Neuronal stem cell (in vitro differentiated cells): Measurements from ENCODE around the gene INKA2.

Experiments
- DNase-seq: peaks from one replicate; pipeline ENCODE4 v3.0.0-alpha.2; 2013; ENCODE audit warnings: low spot score
- H2AFZ ChIP-seq: one replicate; pipeline ENCODE4 v1.6.1; 2013; ENCODE audit warnings: mild to moderate bottlenecking, low read length, inconsistent platforms
- H2AK5ac ChIP-seq: 2 replicates; pipeline ENCODE4 v1.6.1; 2013; ENCODE audit warnings: low read depth, mild to moderate bottlenecking, inconsistent platforms, low read length, moderate library complexity, mixed read lengths
- H2BK120ac ChIP-seq: 2 replicates; pipeline ENCODE4 v1.6.1; 2013; ENCODE audit warnings: low read depth, mild to moderate bottlenecking, inconsistent platforms, low read length, moderate library complexity, mixed read lengths
- H2BK12ac ChIP-seq: one replicate; pipeline ENCODE4 v1.6.1; 2013; ENCODE audit warnings: low read length, inconsistent platforms
- H2BK15ac ChIP-seq: 2 replicates; pipeline ENCODE4 v1.6.1; 2013; ENCODE audit warnings: mild to moderate bottlenecking, low read length, inconsistent platforms, mixed read lengths
- H2BK5ac ChIP-seq: one replicate; pipeline ENCODE4 v1.6.1; 2013; ENCODE audit warnings: inconsistent platforms, mild to moderate bottlenecking, low read length, moderate library complexity
- H3K14ac ChIP-seq: one replicate; pipeline ENCODE4 v1.6.1; 2013; ENCODE audit warnings: low read length, inconsistent platforms
- H3K18ac ChIP-seq: 2 replicates; pipeline ENCODE4 v1.6.1; 2013; ENCODE audit warnings: low read length, inconsistent platforms
- H3K23ac ChIP-seq: 2 replicates; pipeline ENCODE4 v1.6.1; 2013; ENCODE audit warnings: low read depth, mild to moderate bottlenecking, mixed read lengths, low read length, inconsistent platforms; ENCODE audit not compliant: poor library complexity
- H3K27ac ChIP-seq: replicated peaks from 3 replicates; pipeline ENCODE4 v1.5.1; 2013; ENCODE audit warnings: low read length, inconsistent platforms
- H3K27me3 ChIP-seq, 3 experiments: 2 replicates each; pipeline ENCODE4 v1.6.1; 2013; ENCODE audit warnings: low read length in 3 of 3, mild to moderate bottlenecking in 2 of 3, inconsistent platforms in 1 of 3, low read depth in 1 of 3, mixed read lengths in 1 of 3, moderate library complexity in 1 of 3; ENCODE audit not compliant: control insufficient read depth in 3 of 3, insufficient read depth in 3 of 3
- H3K36me3 ChIP-seq, 2 donors: replicated peaks in 1 of 2; 2 replicates each; pipeline ENCODE4 v1.6.1; 2013; ENCODE audit warnings: low read length in 2 of 2; ENCODE audit not compliant: control insufficient read depth in 2 of 2, insufficient read depth in 2 of 2
- H3K4ac ChIP-seq: 2 replicates; pipeline ENCODE4 v1.6.1; 2013; ENCODE audit warnings: inconsistent platforms, mild to moderate bottlenecking, low read length, moderate library complexity
- H3K4me1 ChIP-seq, 2 donors: 1 replicate in 1 of 2; 2 replicates in 1 of 2; pipeline ENCODE4 v1.6.1; 2013; ENCODE audit warnings: low read length in 2 of 2, low read depth in 1 of 2; ENCODE audit not compliant: control insufficient read depth in 2 of 2, insufficient read depth in 1 of 2
- H3K4me2 ChIP-seq: one replicate; pipeline ENCODE4 v1.6.1; 2013; ENCODE audit warnings: mild to moderate bottlenecking, low read length, inconsistent platforms; ENCODE audit not compliant: insufficient read depth, poor library complexity, severe bottlenecking
- H3K4me3 ChIP-seq, 2 donors: 2 replicates each; pipeline ENCODE4 v1.5.1; 2013; ENCODE audit warnings: low read length in 2 of 2, mild to moderate bottlenecking in 2 of 2, inconsistent platforms in 1 of 2, moderate library complexity in 1 of 2
- H3K79me1 ChIP-seq: one replicate; pipeline ENCODE4 v1.6.1; 2013; ENCODE audit warnings: low read depth, mild to moderate bottlenecking, inconsistent platforms, low read length, moderate library complexity
- H3K9ac ChIP-seq: one replicate; pipeline ENCODE4 v1.6.1; 2013; ENCODE audit warnings: mild to moderate bottlenecking, low read depth, low read length, inconsistent platforms; ENCODE audit not compliant: poor library complexity
- H3K9me3 ChIP-seq, 2 donors: replicated peaks in 1 of 2; 2 replicates each; pipeline versions ENCODE3 to v1.6.1; 2013; ENCODE audit warnings: low read length in 2 of 2, mild to moderate bottlenecking in 2 of 2, inconsistent platforms in 1 of 2, low read depth in 1 of 2, mixed read lengths in 1 of 2, moderate library complexity in 1 of 2; ENCODE audit not compliant: control insufficient read depth in 2 of 2, insufficient read depth in 1 of 2
- H4K8ac ChIP-seq: one replicate; pipeline ENCODE4 v1.6.1; 2013; ENCODE audit warnings: low read depth, mild to moderate bottlenecking, inconsistent platforms, low read length, moderate library complexity
- H4K91ac ChIP-seq: one replicate; pipeline ENCODE4 v1.6.1; 2013; ENCODE audit warnings: low read length, low read depth, mild to moderate bottlenecking, inconsistent platforms; ENCODE audit not compliant: poor library complexity
- WGBS, 2 donors: extraction: QIAGEN DNeasy Blood & Tissue Kit; methylation state at CpG; one replicate each; pipeline ENCODE4 v1.1.7; 2013; ENCODE audit warnings: missing lambda C conversion rate in 2 of 2, mixed read lengths in 1 of 2; ENCODE audit not compliant: insufficient read length in 2 of 2, insufficient replicate concordance in 1 of 2; ENCODE audit errors: extremely low coverage in 2 of 2; 5-methylcytosine and 5-hydroxymethylcytosine counted together

The INKA2 gene

GRCh38 chr1:111768625-111769024 is 29.4 kb upstream of the INKA2 start:
- Histone ChIP-seq H4K8ac (no peak overlapping the region), H3K4ac (no peak overlapping the region), H3K36me3 (peaks cover 12 to 66% of the 10 kb centered on the region in 2 donors), H2AFZ (no peak overlapping the region), H3K9ac (no peak overlapping the region), H3K4me1 (no peaks in the 10 kb centered on the region), H3K4me2 (no peak overlapping the region), H3K23ac (no peak overlapping the region), H3K27ac (no peak overlapping the region), H3K18ac (no peak overlapping the region), H3K79me1 (no peaks in the 10 kb centered on the region), H2BK12ac (no peak overlapping the region), H2BK15ac (no peak overlapping the region), H3K9me3 (no peaks in the 10 kb centered on the region), H2BK5ac (no peak overlapping the region), H3K27me3 (no peaks in the 10 kb centered on the region), H2AK5ac (no peak overlapping the region), H3K14ac (no peak overlapping the region), H2BK120ac (no peak overlapping the region), H3K4me3 (no peak overlapping the region), H4K91ac (no peak overlapping the region)
- no peak for DNase-seq

DNA sequence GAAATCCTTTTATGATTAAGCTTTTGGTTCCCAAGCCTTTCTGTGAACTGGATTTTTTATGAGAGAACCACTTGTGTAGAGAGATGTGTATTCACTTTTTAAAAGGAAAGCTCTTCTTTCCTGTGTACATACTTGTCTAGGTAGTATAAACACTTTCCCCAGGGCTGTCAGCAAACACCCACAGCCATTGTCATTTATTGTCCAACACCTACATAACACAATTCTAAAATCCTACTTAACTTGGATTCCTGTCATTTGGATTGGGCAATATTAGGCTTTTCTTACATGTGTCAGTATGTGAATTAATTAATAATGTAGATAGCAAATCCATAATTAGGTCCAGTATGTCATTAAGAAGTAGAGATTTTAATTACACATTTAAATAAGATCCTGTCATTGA is 28.8 kb upstream of the INKA2 start:
- H3K4me1 ChIP-seq, result no peaks in the 10 kb centered on the region
- no peaks in the 10 kb centered on the region for H3K27me3 ChIP-seq
- DNase-seq, result no peak
- H2AFZ ChIP-seq, result no peak overlapping the region
- no peak overlapping the region for H2BK12ac ChIP-seq
- no peak overlapping the region for H4K8ac ChIP-seq
- H3K4ac ChIP-seq, result no peak overlapping the region
- no peak overlapping the region for H3K27ac ChIP-seq
- no peak overlapping the region for H2BK120ac ChIP-seq
- H3K4me3 ChIP-seq, result no peak overlapping the region
- no peaks in the 10 kb centered on the region for H3K9me3 ChIP-seq
- H2AK5ac ChIP-seq, result no peak overlapping the region
- no peak overlapping the region for H3K18ac ChIP-seq
- H2BK5ac ChIP-seq, result no peak overlapping the region
- H3K79me1 ChIP-seq, result no peaks in the 10 kb centered on the region
- H3K9ac ChIP-seq, result no peak overlapping the region
- no peak overlapping the region for H3K14ac ChIP-seq
- peaks cover 13 to 72% of the 10 kb centered on the region in 2 donors for H3K36me3 ChIP-seq
- H4K91ac ChIP-seq, result no peak overlapping the region
- no peak overlapping the region for H3K23ac ChIP-seq
- H2BK15ac ChIP-seq, result no peak overlapping the region
- H3K4me2 ChIP-seq, result no peak overlapping the region

DNA sequence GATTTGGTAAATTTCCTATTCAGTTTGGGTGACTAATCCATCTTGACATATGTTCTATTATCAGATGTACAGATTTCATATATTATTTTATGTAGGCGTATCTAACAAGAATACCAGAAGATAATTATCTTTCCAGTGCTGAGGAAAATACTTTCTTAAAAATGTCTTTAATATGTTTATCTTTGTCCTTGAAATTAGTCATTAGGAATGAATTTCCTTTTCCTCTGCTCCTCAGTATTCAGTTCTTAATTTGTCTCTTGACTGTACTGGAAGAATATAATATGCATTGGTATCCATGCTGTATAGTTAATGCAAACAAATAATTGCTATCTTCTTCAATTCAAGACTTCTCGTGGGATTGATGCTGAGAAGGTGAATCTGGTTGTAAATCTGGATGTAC is 23.1 kb upstream of the INKA2 start:
- no peak overlapping the region for H3K27ac ChIP-seq
- H3K4me2 ChIP-seq, result no peak overlapping the region
- no peak overlapping the region for H3K4ac ChIP-seq
- no peak overlapping the region for H4K91ac ChIP-seq
- no peak overlapping the region for H2AFZ ChIP-seq
- peaks cover 21 to 99% of the 10 kb centered on the region in 2 donors for H3K36me3 ChIP-seq
- peaks cover 0 to 1% of the 10 kb centered on the region in 2 donors for H3K4me1 ChIP-seq
- no peaks in the 10 kb centered on the region for H3K9me3 ChIP-seq
- H3K14ac ChIP-seq, result no peak overlapping the region
- H3K27me3 ChIP-seq, result no peaks in the 10 kb centered on the region
- H3K79me1 ChIP-seq, result no peaks in the 10 kb centered on the region
- H3K18ac ChIP-seq, result no peak overlapping the region
- no peak overlapping the region for H2BK5ac ChIP-seq
- H2BK12ac ChIP-seq, result no peak overlapping the region
- no peak overlapping the region for H2BK120ac ChIP-seq
- no peak for DNase-seq
- H3K9ac ChIP-seq, result no peak overlapping the region
- no peak overlapping the region for H2BK15ac ChIP-seq
- H2AK5ac ChIP-seq, result no peak overlapping the region
- no peak overlapping the region for H3K23ac ChIP-seq
- H3K4me3 ChIP-seq, result no peak overlapping the region
- no CpG with 5 or more reads among the region's 2 CpGs for WGBS, 2 donors
- H4K8ac ChIP-seq, result no peak overlapping the region

- H2BK5ac ChIP-seq, result no peak overlapping the region
- H2AK5ac ChIP-seq, result no peak overlapping the region
- H3K23ac ChIP-seq, result no peak overlapping the region
- H3K4me1 ChIP-seq, result peaks cover 2 to 7% of the 10 kb centered on the region in 2 donors
- peaks cover 21 to 99% of the 10 kb centered on the region in 2 donors for H3K36me3 ChIP-seq
- no peak overlapping the region for H3K9ac ChIP-seq
- no peak overlapping the region for H3K27ac ChIP-seq
- H3K4ac ChIP-seq, result no peak overlapping the region
- H3K18ac ChIP-seq, result no peak overlapping the region
- H3K14ac ChIP-seq, result no peak overlapping the region
- no peak overlapping the region for H2AFZ ChIP-seq
- no peaks in the 10 kb centered on the region for H3K79me1 ChIP-seq
- no peak overlapping the region for H2BK12ac ChIP-seq
- H3K4me3 ChIP-seq, result no peak overlapping the region
- no peak overlapping the region for H4K8ac ChIP-seq
- no peak overlapping the region for H4K91ac ChIP-seq
- no peaks in the 10 kb centered on the region for H3K9me3 ChIP-seq
- H3K4me2 ChIP-seq, result no peak overlapping the region
- WGBS, 2 donors, result no CpG with 5 or more reads among the region's 2 CpGs
- H2BK120ac ChIP-seq, result no peak overlapping the region
- no peaks in the 10 kb centered on the region for H3K27me3 ChIP-seq
- H2BK15ac ChIP-seq, result no peak overlapping the region
- no peak for DNase-seq
These were observed 22.5 kb upstream of the INKA2 start for GRCh38 chr1:111761717-111762116.
